SK-N-MC (cell line): ENCODE results near the gene RIT2.

Experiments
- EZH2 ChIP-seq: fragments of 200-600 bp; sonication (generic); IDR thresholded peaks from one replicate; pipeline ENCODE4 v1.6.1; 2017; ENCODE audit warnings: antibody characterized with exemption
- POLR2AphosphoS5 ChIP-seq: IDR thresholded peaks from 2 replicates; pipeline ENCODE4 v1.6.1; 2012; ENCODE audit warnings: mild to moderate bottlenecking, low read depth, low read length, borderline replicate concordance

GRCh38 chr18:42936289-42936688, 179.2 kb downstream of the RIT2 start:
- TF ChIP-seq EZH2 (no peak), POLR2AphosphoS5 (no peak)
